Neuronal stem cell (in vitro differentiated cells): ENCODE measurements around the gene CD8B2.
"Not testable (repeated sequence)": the region's sequence is repeated elsewhere in the genome, so short reads cannot be mapped to it uniquely, and the experiment has no call there.

Experiments
- DNase-seq: peaks from one replicate; pipeline ENCODE4 v3.0.0-alpha.2; 2013; ENCODE audit warnings: low spot score
- H2AFZ ChIP-seq: one replicate; pipeline ENCODE4 v1.6.1; 2013; ENCODE audit warnings: mild to moderate bottlenecking, low read length, inconsistent platforms
- H2AK5ac ChIP-seq: 2 replicates; pipeline ENCODE4 v1.6.1; 2013; ENCODE audit warnings: low read depth, mild to moderate bottlenecking, inconsistent platforms, low read length, moderate library complexity, mixed read lengths
- H2BK120ac ChIP-seq: 2 replicates; pipeline ENCODE4 v1.6.1; 2013; ENCODE audit warnings: low read depth, mild to moderate bottlenecking, inconsistent platforms, low read length, moderate library complexity, mixed read lengths
- H2BK12ac ChIP-seq: one replicate; pipeline ENCODE4 v1.6.1; 2013; ENCODE audit warnings: low read length, inconsistent platforms
- H2BK15ac ChIP-seq: 2 replicates; pipeline ENCODE4 v1.6.1; 2013; ENCODE audit warnings: mild to moderate bottlenecking, low read length, inconsistent platforms, mixed read lengths
- H2BK5ac ChIP-seq: one replicate; pipeline ENCODE4 v1.6.1; 2013; ENCODE audit warnings: inconsistent platforms, mild to moderate bottlenecking, low read length, moderate library complexity
- H3K14ac ChIP-seq: one replicate; pipeline ENCODE4 v1.6.1; 2013; ENCODE audit warnings: low read length, inconsistent platforms
- H3K18ac ChIP-seq: 2 replicates; pipeline ENCODE4 v1.6.1; 2013; ENCODE audit warnings: low read length, inconsistent platforms
- H3K23ac ChIP-seq: 2 replicates; pipeline ENCODE4 v1.6.1; 2013; ENCODE audit warnings: low read depth, mild to moderate bottlenecking, mixed read lengths, low read length, inconsistent platforms; ENCODE audit not compliant: poor library complexity
- H3K27ac ChIP-seq: replicated peaks from 3 replicates; pipeline ENCODE4 v1.5.1; 2013; ENCODE audit warnings: low read length, inconsistent platforms
- H3K27me3 ChIP-seq, 3 experiments: 2 replicates each; pipeline ENCODE4 v1.6.1; 2013; ENCODE audit warnings: low read length in 3 of 3, mild to moderate bottlenecking in 2 of 3, inconsistent platforms in 1 of 3, low read depth in 1 of 3, mixed read lengths in 1 of 3, moderate library complexity in 1 of 3; ENCODE audit not compliant: control insufficient read depth in 3 of 3, insufficient read depth in 3 of 3
- H3K36me3 ChIP-seq, 2 donors: replicated peaks in 1 of 2; 2 replicates each; pipeline ENCODE4 v1.6.1; 2013; ENCODE audit warnings: low read length in 2 of 2; ENCODE audit not compliant: control insufficient read depth in 2 of 2, insufficient read depth in 2 of 2
- H3K4ac ChIP-seq: 2 replicates; pipeline ENCODE4 v1.6.1; 2013; ENCODE audit warnings: inconsistent platforms, mild to moderate bottlenecking, low read length, moderate library complexity
- H3K4me1 ChIP-seq, 2 donors: 1 replicate in 1 of 2; 2 replicates in 1 of 2; pipeline ENCODE4 v1.6.1; 2013; ENCODE audit warnings: low read length in 2 of 2, low read depth in 1 of 2; ENCODE audit not compliant: control insufficient read depth in 2 of 2, insufficient read depth in 1 of 2
- H3K4me2 ChIP-seq: one replicate; pipeline ENCODE4 v1.6.1; 2013; ENCODE audit warnings: mild to moderate bottlenecking, low read length, inconsistent platforms; ENCODE audit not compliant: insufficient read depth, poor library complexity, severe bottlenecking
- H3K4me3 ChIP-seq, 2 donors: 2 replicates each; pipeline ENCODE4 v1.5.1; 2013; ENCODE audit warnings: low read length in 2 of 2, mild to moderate bottlenecking in 2 of 2, inconsistent platforms in 1 of 2, moderate library complexity in 1 of 2
- H3K79me1 ChIP-seq: one replicate; pipeline ENCODE4 v1.6.1; 2013; ENCODE audit warnings: low read depth, mild to moderate bottlenecking, inconsistent platforms, low read length, moderate library complexity
- H3K9ac ChIP-seq: one replicate; pipeline ENCODE4 v1.6.1; 2013; ENCODE audit warnings: mild to moderate bottlenecking, low read depth, low read length, inconsistent platforms; ENCODE audit not compliant: poor library complexity
- H3K9me3 ChIP-seq, 2 donors: replicated peaks in 1 of 2; 2 replicates each; pipeline versions ENCODE3 to v1.6.1; 2013; ENCODE audit warnings: low read length in 2 of 2, mild to moderate bottlenecking in 2 of 2, inconsistent platforms in 1 of 2, low read depth in 1 of 2, mixed read lengths in 1 of 2, moderate library complexity in 1 of 2; ENCODE audit not compliant: control insufficient read depth in 2 of 2, insufficient read depth in 1 of 2
- H4K8ac ChIP-seq: one replicate; pipeline ENCODE4 v1.6.1; 2013; ENCODE audit warnings: low read depth, mild to moderate bottlenecking, inconsistent platforms, low read length, moderate library complexity
- H4K91ac ChIP-seq: one replicate; pipeline ENCODE4 v1.6.1; 2013; ENCODE audit warnings: low read length, low read depth, mild to moderate bottlenecking, inconsistent platforms; ENCODE audit not compliant: poor library complexity
- WGBS, 2 donors: extraction: QIAGEN DNeasy Blood & Tissue Kit; methylation state at CpG; one replicate each; pipeline ENCODE4 v1.1.7; 2013; ENCODE audit warnings: missing lambda C conversion rate in 2 of 2, mixed read lengths in 1 of 2; ENCODE audit not compliant: insufficient read length in 2 of 2, insufficient replicate concordance in 1 of 2; ENCODE audit errors: extremely low coverage in 2 of 2; 5-methylcytosine and 5-hydroxymethylcytosine counted together

CD8B2 gene

DNA sequence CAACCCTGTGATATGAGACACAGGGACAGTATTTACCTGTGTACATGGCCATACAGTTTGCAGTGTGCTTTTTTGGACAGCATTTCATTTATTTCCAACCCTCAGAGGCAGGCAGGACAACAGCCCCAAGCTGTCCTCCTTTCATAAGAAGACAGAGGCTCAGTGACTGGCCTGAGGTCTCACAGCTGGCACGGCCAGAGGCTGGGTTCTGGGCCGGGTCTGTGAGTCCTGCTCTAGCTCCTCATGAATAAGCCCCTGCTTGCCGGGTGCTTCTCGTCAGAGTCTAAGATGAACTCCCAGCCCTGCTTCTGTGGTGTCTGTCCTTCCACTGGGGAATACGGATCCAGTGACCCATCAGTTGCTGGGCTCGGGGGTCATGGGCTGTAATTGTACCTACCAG lies 2.5 kb downstream of the CD8B2 start:
- H4K8ac ChIP-seq, H2BK120ac ChIP-seq, H2AFZ ChIP-seq, H2BK12ac ChIP-seq, H3K27ac ChIP-seq, H4K91ac ChIP-seq, H3K14ac ChIP-seq, H3K4me2 ChIP-seq, H2BK15ac ChIP-seq, H3K18ac ChIP-seq, H3K79me1 ChIP-seq, H3K4ac ChIP-seq, H2AK5ac ChIP-seq, H2BK5ac ChIP-seq, H3K9me3 ChIP-seq, H3K36me3 ChIP-seq, H3K4me3 ChIP-seq, H3K9ac ChIP-seq, H3K23ac ChIP-seq, DNase-seq, H3K4me1 ChIP-seq: not testable (repeated sequence)
- no CpG with 5 or more reads among the region's 6 CpGs for WGBS, 2 donors
- H3K27me3 ChIP-seq, result peaks cover 0 to 20% (median 4%) of the 10 kb centered on the region in 3 experiments

DNA sequence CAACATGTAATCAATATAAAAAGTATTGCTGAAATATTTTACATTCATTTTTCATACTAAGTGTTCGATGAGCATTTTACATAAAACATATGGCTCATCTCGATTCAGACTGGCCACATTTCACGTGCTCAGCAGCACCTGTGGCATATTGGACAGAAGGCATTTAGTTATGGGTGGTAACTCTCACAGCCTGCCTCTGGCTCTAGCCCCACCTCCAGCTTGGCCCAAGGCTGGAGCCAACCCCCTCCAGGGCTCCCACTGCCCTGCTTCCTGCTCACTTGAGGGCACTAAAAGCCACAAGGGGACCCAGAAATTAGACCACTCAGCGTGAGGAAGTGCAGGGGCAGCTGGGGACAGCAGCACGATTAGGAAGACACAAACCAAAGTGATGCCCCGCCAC lies 5.2 kb downstream of the CD8B2 start:
- H3K4me2 ChIP-seq, DNase-seq, H3K36me3 ChIP-seq, H3K9ac ChIP-seq, H2BK12ac ChIP-seq, H3K18ac ChIP-seq, H3K14ac ChIP-seq, H3K4me3 ChIP-seq, H2AK5ac ChIP-seq, H2AFZ ChIP-seq, H2BK15ac ChIP-seq, H3K27ac ChIP-seq, H4K8ac ChIP-seq, H2BK120ac ChIP-seq, H3K4me1 ChIP-seq, H2BK5ac ChIP-seq, H3K23ac ChIP-seq, H3K79me1 ChIP-seq, H3K9me3 ChIP-seq, H4K91ac ChIP-seq, H3K4ac ChIP-seq: not testable (repeated sequence)
- peaks cover 0 to 13% (median 2%) of the 10 kb centered on the region in 3 experiments for H3K27me3 ChIP-seq
- no CpG with 5 or more reads among the region's 6 CpGs for WGBS, 2 donors

DNA sequence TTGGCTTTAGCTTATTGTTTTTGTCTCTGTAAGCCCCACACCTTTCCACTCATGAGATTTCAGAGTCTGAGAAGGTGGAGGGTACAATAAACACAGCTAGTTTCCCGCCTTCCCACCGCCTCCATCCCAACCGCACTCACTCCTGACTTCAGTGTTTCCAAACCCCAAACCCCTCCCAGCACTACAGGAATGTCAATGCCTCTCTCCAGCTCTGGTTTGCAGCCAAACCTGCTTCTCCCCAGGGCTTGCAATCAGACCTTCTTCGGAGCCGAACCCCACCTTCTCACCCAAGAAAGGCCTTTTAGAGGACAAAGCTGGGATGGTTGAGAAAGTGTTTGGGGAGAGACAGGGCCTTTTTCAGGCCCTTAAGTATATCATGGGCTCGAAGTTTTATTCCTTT lies 5.7 kb downstream of the CD8B2 start:
- H4K8ac ChIP-seq, H3K4me3 ChIP-seq, H3K4me2 ChIP-seq, H3K18ac ChIP-seq, H2BK5ac ChIP-seq, H2BK15ac ChIP-seq, H3K9ac ChIP-seq, H3K27ac ChIP-seq, H4K91ac ChIP-seq, H3K36me3 ChIP-seq, H3K23ac ChIP-seq, H3K4ac ChIP-seq, H2BK120ac ChIP-seq, H3K9me3 ChIP-seq, DNase-seq, H3K4me1 ChIP-seq, H3K27me3 ChIP-seq, H3K14ac ChIP-seq, H2AFZ ChIP-seq, H3K79me1 ChIP-seq, H2BK12ac ChIP-seq, H2AK5ac ChIP-seq: not testable (repeated sequence)
- WGBS, 2 donors, result no CpG with 5 or more reads among the region's 6 CpGs

DNA sequence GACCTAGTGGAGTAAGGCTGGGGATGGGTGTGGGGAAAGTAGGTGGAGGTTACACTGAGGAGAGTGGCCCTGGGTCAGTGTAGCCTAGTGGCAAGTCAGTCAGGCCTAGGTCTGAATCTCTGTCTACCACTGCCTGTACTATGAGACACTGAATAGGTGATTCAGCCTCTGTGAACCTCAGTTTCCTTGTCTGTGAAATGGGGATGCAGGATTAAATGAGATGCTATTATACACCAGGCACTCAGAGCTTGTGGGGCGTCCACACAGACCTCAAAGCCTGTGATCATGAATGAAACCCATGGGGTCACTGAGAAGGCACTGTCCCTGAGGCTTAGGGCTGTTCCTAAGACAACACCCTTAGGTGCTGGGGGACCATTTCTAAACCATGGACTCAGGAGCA lies 11.4 kb downstream of the CD8B2 start:
- not testable (repeated sequence) for H3K4me3 ChIP-seq, H3K4ac ChIP-seq, H2AK5ac ChIP-seq, H3K79me1 ChIP-seq, H2BK5ac ChIP-seq, H3K9ac ChIP-seq, H2BK12ac ChIP-seq, H3K18ac ChIP-seq, H3K23ac ChIP-seq, H3K27me3 ChIP-seq, H3K4me2 ChIP-seq, H3K27ac ChIP-seq, H4K91ac ChIP-seq, H2AFZ ChIP-seq, H3K14ac ChIP-seq, H3K4me1 ChIP-seq, H4K8ac ChIP-seq, H3K9me3 ChIP-seq, H2BK15ac ChIP-seq, H3K36me3 ChIP-seq, DNase-seq, H2BK120ac ChIP-seq
- no CpG with 5 or more reads among the region's 1 CpG for WGBS, 2 donors
